ENCODE data around the gene ADAMTS17.

GRCh38 chr15:100104245-100104644 is 237.5 kb downstream of the ADAMTS17 start:
- TF ChIP-seq CTCF (IDR thresholded peaks at IDR 0.05; ENCODE audit: borderline replicate concordance, extremely low read depth, low read length, poor library complexity, severe bottlenecking) = no peak
- no peak for TF ChIP-seq EZH2 (IDR thresholded peaks at IDR 0.05; ENCODE audit: borderline replicate concordance, low read depth, low read length, severe bottlenecking)
